NB4 (cell line): ENCODE measurements around the gene AFF3.

ENCODE experiments used
- CTCF ChIP-seq: IDR thresholded peaks from one replicate; pipeline ENCODE4 v1.5.1; 2012; ENCODE audit warnings: low read depth, low read length
- MAX ChIP-seq: IDR thresholded peaks from 2 replicates; pipeline ENCODE4 v1.6.1; 2011; ENCODE audit warnings: low read depth, low read length
- POLR2A ChIP-seq: IDR thresholded peaks from 2 replicates; pipeline ENCODE4 v1.6.1; 2011; ENCODE audit warnings: mild to moderate bottlenecking; ENCODE audit not compliant: insufficient read length; ENCODE audit errors: extremely low read depth

GRCh38 chr2:99709229-99709628 is 433.2 kb downstream of the AFF3 start:
- TF ChIP-seq CTCF, result no peak
- no peak for TF ChIP-seq POLR2A
- TF ChIP-seq MAX, result no peak
